ENCODE results near the gene ZNF48. TPM values are rescaled to one million over a fixed set of nuclear protein-coding genes. Genes with fewer than 3 reads are reported as not detected.

ZNF48 gene
- total RNA-seq, 1 donor from 2014 or later = 21.1 TPM

GRCh38 chr16:30357715-30358576 is 37.3 kb upstream of the ZNF48 start:
- Mint-ChIP-seq H3K36me3 (peaks cover 13% of the 10 kb centered on the region), H3K27me3 (no peaks in the 10 kb centered on the region), H3K9me3 (no peaks in the 10 kb centered on the region), H3K27ac (peak overlapping the region; percentile 25), H3K4me1 (ENCODE audit: unreplicated experiment) (peaks cover 11% of the 10 kb centered on the region), H3K4me3 (no peak overlapping the region)
- DNase-seq (ENCODE audit: extremely low spot score, unreplicated experiment) = no peak
- TF ChIP-seq CTCF (conservative IDR thresholded peaks at IDR 0.05) = no peak

- no peaks in the 10 kb centered on the region for H3K9me3 Mint-ChIP-seq
- no peak for TF ChIP-seq CTCF (conservative IDR thresholded peaks at IDR 0.05)
- H3K27me3 Mint-ChIP-seq = no peaks in the 10 kb centered on the region
- no peak overlapping the region for H3K27ac Mint-ChIP-seq
- H3K4me1 Mint-ChIP-seq (ENCODE audit: unreplicated experiment) = peaks cover 11% of the 10 kb centered on the region
- DNase-seq (ENCODE audit: extremely low spot score, unreplicated experiment) = no peak
- H3K36me3 Mint-ChIP-seq = peaks cover 18% of the 10 kb centered on the region
- H3K4me3 Mint-ChIP-seq = no peak overlapping the region
Observed at GRCh38 chr16:30358577-30358936, 36.7 kb upstream of the ZNF48 start.

- H3K36me3 Mint-ChIP-seq = peaks cover 18% of the 10 kb centered on the region
- peak overlapping the region; percentile 23 for H3K27ac Mint-ChIP-seq
- peaks cover 9% of the 10 kb centered on the region for H3K4me1 Mint-ChIP-seq (ENCODE audit: unreplicated experiment)
Observed at GRCh38 chr16:30358990-30359870, 36.0 kb upstream of the ZNF48 start.

GRCh38 chr16:30359871-30360170 is 35.4 kb upstream of the ZNF48 start:
- Mint-ChIP-seq H3K36me3 (peaks cover 22% of the 10 kb centered on the region), H3K27ac (no peak overlapping the region), H3K9me3 (no peaks in the 10 kb centered on the region), H3K4me3 (no peak overlapping the region), H3K27me3 (no peaks in the 10 kb centered on the region), H3K4me1 (ENCODE audit: unreplicated experiment) (peaks cover 4% of the 10 kb centered on the region)
- TF ChIP-seq CTCF (conservative IDR thresholded peaks at IDR 0.05) = no peak
- no peak for DNase-seq (ENCODE audit: extremely low spot score, unreplicated experiment)

More at GRCh38 chr16:30358990-30359870, 36.0 kb upstream of the ZNF48 start:
- Mint-ChIP-seq H3K4me3 (no peak overlapping the region), H3K9me3 (no peaks in the 10 kb centered on the region), H3K27me3 (no peaks in the 10 kb centered on the region)
- TF ChIP-seq CTCF (conservative IDR thresholded peaks at IDR 0.05) = no peak
- DNase-seq (ENCODE audit: extremely low spot score, unreplicated experiment) = no peak

GRCh38 chr16:30361180-30361579 is 34.0 kb upstream of the ZNF48 start:
- no peak for TF ChIP-seq CTCF (conservative IDR thresholded peaks at IDR 0.05)
- Mint-ChIP-seq H3K27me3 (no peaks in the 10 kb centered on the region), H3K4me1 (ENCODE audit: unreplicated experiment) (peaks cover 7% of the 10 kb centered on the region), H3K9me3 (no peaks in the 10 kb centered on the region), H3K4me3 (no peak overlapping the region), H3K36me3 (peaks cover 18% of the 10 kb centered on the region), H3K27ac (peak overlapping the region; percentile 55)
- no peak for DNase-seq (ENCODE audit: extremely low spot score, unreplicated experiment)

All from type B pancreatic cell (in vitro differentiated cells).